ENCODE results near the gene PLEKHA5.

PLEKHA5 gene

GRCh38 chr12:19129122-19129485 lies 429 bp upstream of the PLEKHA5 start:
- Histone ChIP-seq H3K9me3 (ENCODE audit: control insufficient read depth, low read length) (peaks cover 13% of the 10 kb centered on the region), H3K4me1 (ENCODE audit: control insufficient read depth, insufficient read depth, low read length, poor library complexity, severe bottlenecking) (peaks cover 5% of the 10 kb centered on the region), H3K36me3 (ENCODE audit: control insufficient read depth, insufficient read depth, low read length) (no peaks in the 10 kb centered on the region), H3K27ac (ENCODE audit: low read depth, low read length, severe bottlenecking) (peak overlapping the region; percentile 60), H3K4me3 (ENCODE audit: extremely low read depth, insufficient read depth, low read length, poor library complexity, severe bottlenecking) (peak overlapping the region; percentile 14)
- WGBS, 2 experiments (ENCODE audit: insufficient coverage in 2 of 2) = 4% methylated on average over 5 of the region's 12 CpGs; no CpG with 5 or more reads in 1 of the 2 experiments

- Histone ChIP-seq H3K9me3 (ENCODE audit: control insufficient read depth, low read length) (peaks cover 13% of the 10 kb centered on the region), H3K4me1 (ENCODE audit: control insufficient read depth, insufficient read depth, low read length, poor library complexity, severe bottlenecking) (peaks cover 7% of the 10 kb centered on the region), H3K36me3 (ENCODE audit: control insufficient read depth, insufficient read depth, low read length) (peaks cover 8% of the 10 kb centered on the region), H3K27ac (ENCODE audit: low read depth, low read length, severe bottlenecking) (peak overlapping the region; percentile 78), H3K4me3 (ENCODE audit: extremely low read depth, insufficient read depth, low read length, poor library complexity, severe bottlenecking) (peak overlapping the region; percentile 79)
- 0 to 1% methylated on average over 26 to 49 of the region's 61 CpGs for WGBS, 2 experiments (ENCODE audit: insufficient coverage in 2 of 2)
These were observed 891 bp downstream of the PLEKHA5 start for GRCh38 chr12:19130224-19131024.

GRCh38 chr12:19131025-19131444 lies 1.5 kb downstream of the PLEKHA5 start:
- peaks cover 7% of the 10 kb centered on the region for H3K4me1 ChIP-seq (ENCODE audit: control insufficient read depth, insufficient read depth, low read length, poor library complexity, severe bottlenecking)
- peak overlapping the region; percentile 78 for H3K27ac ChIP-seq (ENCODE audit: low read depth, low read length, severe bottlenecking)
- H3K4me3 ChIP-seq (ENCODE audit: extremely low read depth, insufficient read depth, low read length, poor library complexity, severe bottlenecking) = peak overlapping the region; percentile 79
- H3K9me3 ChIP-seq (ENCODE audit: control insufficient read depth, low read length) = peaks cover 13% of the 10 kb centered on the region
- H3K36me3 ChIP-seq (ENCODE audit: control insufficient read depth, insufficient read depth, low read length) = peaks cover 10% of the 10 kb centered on the region
- 0 to 3% methylated on average over 5 to 6 of the region's 7 CpGs for WGBS, 2 experiments (ENCODE audit: insufficient coverage in 2 of 2)

GRCh38 chr12:19138551-19138950 lies 9.0 kb downstream of the PLEKHA5 start:
- Histone ChIP-seq H3K36me3 (ENCODE audit: control insufficient read depth, insufficient read depth, low read length) (peaks cover 49% of the 10 kb centered on the region), H3K4me3 (ENCODE audit: extremely low read depth, insufficient read depth, low read length, poor library complexity, severe bottlenecking) (no peak overlapping the region), H3K27ac (ENCODE audit: low read depth, low read length, severe bottlenecking) (no peak overlapping the region), H3K4me1 (ENCODE audit: control insufficient read depth, insufficient read depth, low read length, poor library complexity, severe bottlenecking) (peaks cover 9% of the 10 kb centered on the region), H3K9me3 (ENCODE audit: control insufficient read depth, low read length) (no peaks in the 10 kb centered on the region)
- WGBS, 2 experiments (ENCODE audit: insufficient coverage in 2 of 2) = 55 to 83% methylated on average over 4 of the region's 4 CpGs

GRCh38 chr12:19138956-19139355 lies 9.4 kb downstream of the PLEKHA5 start:
- WGBS, 2 experiments (ENCODE audit: insufficient coverage in 2 of 2) = 66 to 68% methylated on average over 3 of the region's 3 CpGs
- Histone ChIP-seq H3K27ac (ENCODE audit: low read depth, low read length, severe bottlenecking) (peak overlapping the region; percentile 7), H3K36me3 (ENCODE audit: control insufficient read depth, insufficient read depth, low read length) (peaks cover 49% of the 10 kb centered on the region), H3K4me3 (ENCODE audit: extremely low read depth, insufficient read depth, low read length, poor library complexity, severe bottlenecking) (no peak overlapping the region), H3K9me3 (ENCODE audit: control insufficient read depth, low read length) (no peaks in the 10 kb centered on the region), H3K4me1 (ENCODE audit: control insufficient read depth, insufficient read depth, low read length, poor library complexity, severe bottlenecking) (peaks cover 9% of the 10 kb centered on the region)

- Histone ChIP-seq H3K4me3 (ENCODE audit: extremely low read depth, insufficient read depth, low read length, poor library complexity, severe bottlenecking) (no peak overlapping the region), H3K4me1 (ENCODE audit: control insufficient read depth, insufficient read depth, low read length, poor library complexity, severe bottlenecking) (peaks cover 8% of the 10 kb centered on the region), H3K9me3 (ENCODE audit: control insufficient read depth, low read length) (no peaks in the 10 kb centered on the region), H3K36me3 (ENCODE audit: control insufficient read depth, insufficient read depth, low read length) (peaks cover 48% of the 10 kb centered on the region), H3K27ac (ENCODE audit: low read depth, low read length, severe bottlenecking) (peak overlapping the region; percentile 7)
- WGBS, 2 experiments (ENCODE audit: insufficient coverage in 2 of 2) = 29 to 61% methylated on average over 2 of the region's 3 CpGs
These were observed 10.2 kb downstream of the PLEKHA5 start for GRCh38 chr12:19139615-19140194.

GRCh38 chr12:19140381-19141236 lies 11.1 kb downstream of the PLEKHA5 start:
- no peak overlapping the region for H3K27ac ChIP-seq (ENCODE audit: low read depth, low read length, severe bottlenecking)
- H3K36me3 ChIP-seq (ENCODE audit: control insufficient read depth, insufficient read depth, low read length) = peaks cover 46% of the 10 kb centered on the region

GRCh38 chr12:19142499-19142898 lies 13.0 kb downstream of the PLEKHA5 start:
- H3K27ac ChIP-seq (ENCODE audit: low read depth, low read length, severe bottlenecking) = no peak overlapping the region
- H3K36me3 ChIP-seq (ENCODE audit: control insufficient read depth, insufficient read depth, low read length) = peaks cover 43% of the 10 kb centered on the region
- 100% methylated on average over 1 of the region's 2 CpGs; no CpG with 5 or more reads in 1 of the 2 experiments for WGBS, 2 experiments (ENCODE audit: insufficient coverage in 2 of 2)

More at GRCh38 chr12:19140381-19141236, 11.1 kb downstream of the PLEKHA5 start:
- H3K4me3 ChIP-seq (ENCODE audit: extremely low read depth, insufficient read depth, low read length, poor library complexity, severe bottlenecking) = no peak overlapping the region
- 80 to 90% methylated on average over 5 of the region's 8 CpGs for WGBS, 2 experiments (ENCODE audit: insufficient coverage in 2 of 2)
- peaks cover 7% of the 10 kb centered on the region for H3K4me1 ChIP-seq (ENCODE audit: control insufficient read depth, insufficient read depth, low read length, poor library complexity, severe bottlenecking)
- H3K9me3 ChIP-seq (ENCODE audit: control insufficient read depth, low read length) = no peaks in the 10 kb centered on the region

GRCh38 chr12:19144287-19144686 lies 14.8 kb downstream of the PLEKHA5 start:
- WGBS, 2 experiments (ENCODE audit: insufficient coverage in 2 of 2) = 91 to 95% methylated on average over 5 to 6 of the region's 6 CpGs
- Histone ChIP-seq H3K4me3 (ENCODE audit: extremely low read depth, insufficient read depth, low read length, poor library complexity, severe bottlenecking) (no peak overlapping the region), H3K36me3 (ENCODE audit: control insufficient read depth, insufficient read depth, low read length) (peaks cover 51% of the 10 kb centered on the region), H3K27ac (ENCODE audit: low read depth, low read length, severe bottlenecking) (no peak overlapping the region), H3K9me3 (ENCODE audit: control insufficient read depth, low read length) (no peaks in the 10 kb centered on the region), H3K4me1 (ENCODE audit: control insufficient read depth, insufficient read depth, low read length, poor library complexity, severe bottlenecking) (peaks cover 7% of the 10 kb centered on the region)

More at GRCh38 chr12:19142499-19142898, 13.0 kb downstream of the PLEKHA5 start:
- Histone ChIP-seq H3K9me3 (ENCODE audit: control insufficient read depth, low read length) (no peaks in the 10 kb centered on the region), H3K4me3 (ENCODE audit: extremely low read depth, insufficient read depth, low read length, poor library complexity, severe bottlenecking) (no peak overlapping the region), H3K4me1 (ENCODE audit: control insufficient read depth, insufficient read depth, low read length, poor library complexity, severe bottlenecking) (peaks cover 7% of the 10 kb centered on the region)

- H3K27ac ChIP-seq (ENCODE audit: low read depth, low read length, severe bottlenecking) = no peak overlapping the region
- WGBS, 2 experiments (ENCODE audit: insufficient coverage in 2 of 2) = 88 to 93% methylated on average over 1 to 2 of the region's 2 CpGs
- H3K4me1 ChIP-seq (ENCODE audit: control insufficient read depth, insufficient read depth, low read length, poor library complexity, severe bottlenecking) = peaks cover under 1% of the 10 kb centered on the region
- H3K36me3 ChIP-seq (ENCODE audit: control insufficient read depth, insufficient read depth, low read length) = peaks cover 55% of the 10 kb centered on the region
- H3K4me3 ChIP-seq (ENCODE audit: extremely low read depth, insufficient read depth, low read length, poor library complexity, severe bottlenecking) = no peak overlapping the region
- no peaks in the 10 kb centered on the region for H3K9me3 ChIP-seq (ENCODE audit: control insufficient read depth, low read length)
These were observed 15.5 kb downstream of the PLEKHA5 start for GRCh38 chr12:19144985-19145384.

Data from mesodermal cell (in vitro differentiated cells).